Activated naive CD4-positive, alpha-beta T cell treated with anti-CD3 and anti-CD28 coated beads for 36 hours (primary cell): Measurements from ENCODE around the gene VPS52. TPM values are rescaled to one million over a fixed set of nuclear protein-coding genes. Genes with fewer than 3 reads are reported as not detected.
A peak's percentile ranks its signal among the peaks of the same experiment; 100 is the strongest.

Experiments
- CTCF ChIA-PET: fragments of 350-600 bp; sonication (Branson Sonifier 250); formaldehyde crosslinking; loops from one replicate; lab custom pipeline; 2021; ENCODE audit warnings: antibody characterized with exemption; lab: Charles Lee
- DNase-seq: peaks from one replicate; pipeline ENCODE4 v3.0.0-alpha.2; 2020
- H3K27ac Mint-ChIP-seq: one replicate; pipeline ENCODE4 v1.8.0; 2021; ENCODE audit warnings: mild to moderate bottlenecking, mixed read lengths
- H3K27me3 Mint-ChIP-seq: one replicate; pipeline ENCODE4 v1.8.0; 2021; ENCODE audit warnings: low read depth, mixed read lengths
- H3K36me3 Mint-ChIP-seq: one replicate; pipeline ENCODE4 v1.8.0; 2021; ENCODE audit warnings: low read depth, mixed read lengths
- H3K4me1 Mint-ChIP-seq: one replicate; pipeline ENCODE4 v1.8.0; 2021; ENCODE audit warnings: low read depth, mixed read lengths
- H3K4me3 Mint-ChIP-seq: one replicate; pipeline ENCODE4 v1.8.0; 2021; ENCODE audit warnings: mild to moderate bottlenecking, moderate library complexity, mixed read lengths
- H3K9me3 Mint-ChIP-seq: one replicate; pipeline ENCODE4 v1.8.0; 2021; ENCODE audit warnings: mixed read lengths
- intact Hi-C: fragments of 100-400 bp; cut with micrococcal nuclease; formaldehyde crosslinking; loops from one replicate; pipeline ENCODE4 v1.15.1; 2023
- total RNA-seq, 2 experiments: library from RNA; stranded (reverse); gene quantifications; one replicate each; pipeline ENCODE4 v1.2.3, GENCODE V29; 2021

Gene VPS52
- total RNA-seq, 2 experiments from 2014 or later = 30.3 to 31.0 TPM

- H3K36me3 Mint-ChIP-seq = peaks cover 21% of the 10 kb centered on the region
- intact Hi-C loops = no loop called here
- H3K27ac Mint-ChIP-seq = no peak overlapping the region
- CTCF ChIA-PET = interaction anchor here (0.7 to 1.4 kb wide), 2 partner anchors 36 to 1065 kb away, joined by 4 to 5 read pairs; no protein-coding TSS in a partner anchor
- no peaks in the 10 kb centered on the region for H3K9me3 Mint-ChIP-seq
- peaks cover 34% of the 10 kb centered on the region for H3K4me1 Mint-ChIP-seq
- no peak overlapping the region for H3K4me3 Mint-ChIP-seq
- H3K27me3 Mint-ChIP-seq = peaks cover 20% of the 10 kb centered on the region
- DNase-seq = no peak
Measured at GRCh38 chr6:33211666-33212422, 59.8 kb downstream of the VPS52 start.

DNA sequence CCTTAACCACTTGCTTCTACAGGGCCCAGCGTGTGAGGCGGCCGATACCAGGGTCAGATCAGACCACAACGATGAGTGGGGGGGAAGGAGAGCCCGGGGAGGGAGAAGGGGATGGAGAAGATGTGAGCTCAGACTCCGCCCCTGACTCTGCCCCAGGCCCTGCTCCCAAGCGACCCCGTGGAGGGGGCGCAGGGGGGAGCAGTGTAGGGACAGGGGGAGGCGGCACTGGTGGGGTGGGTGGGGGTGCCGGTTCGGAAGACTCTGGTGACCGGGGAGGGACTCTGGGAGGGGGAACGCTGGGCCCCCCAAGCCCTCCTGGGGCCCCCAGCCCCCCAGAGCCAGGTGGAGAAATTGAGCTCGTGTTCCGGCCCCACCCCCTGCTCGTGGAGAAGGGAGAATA is 60.5 kb downstream of the VPS52 start:
- CTCF ChIA-PET = no interaction called here
- DNase-seq = no peak
- Mint-ChIP-seq H3K9me3 (no peaks in the 10 kb centered on the region), H3K27ac (no peak overlapping the region), H3K4me1 (peaks cover 41% of the 10 kb centered on the region), H3K27me3 (peaks cover 20% of the 10 kb centered on the region), H3K4me3 (no peak overlapping the region), H3K36me3 (peaks cover 21% of the 10 kb centered on the region)
- intact Hi-C loops = no loop called here

- Mint-ChIP-seq H3K36me3 (peaks cover 21% of the 10 kb centered on the region), H3K4me3 (peak overlapping the region; percentile 90), H3K27ac (no peak overlapping the region), H3K4me1 (peaks cover 53% of the 10 kb centered on the region), H3K27me3 (peaks cover 20% of the 10 kb centered on the region), H3K9me3 (no peaks in the 10 kb centered on the region)
- DNase-seq = no peak
- intact Hi-C loops = loop anchor here (5.0 to 10.0 kb wide), 4 partner anchors 182 to 1015 kb away; partner anchors contain the start of genes GPSM3, KIFC1, PBX2 and PSMB8
- CTCF ChIA-PET = interaction anchor here (2.6 kb wide), 1 partner anchor 38 kb away, joined by 13 read pairs; no protein-coding TSS in a partner anchor
Measured at GRCh38 chr6:33209856-33210255, 61.8 kb downstream of the VPS52 start.

GRCh38 chr6:33208091-33208967 is 63.3 kb downstream of the VPS52 start, which contains the start of gene RING1:
RING1 (plus strand) TSS chr6:33208500; CDS start chr6:33208823, 323 bp downstream.
- CTCF ChIA-PET = interaction anchor here (0.6 to 2.6 kb wide), 8 partner anchors 10 to 223 kb away, joined by 3 to 13 read pairs (median 3); no protein-coding TSS in a partner anchor
- Mint-ChIP-seq H3K4me1 (peaks cover 55% of the 10 kb centered on the region), H3K9me3 (no peaks in the 10 kb centered on the region), H3K27ac (peak within 1 kb of the TSS; percentile 92), H3K36me3 (peaks cover 27% of the 10 kb centered on the region), H3K27me3 (peaks cover 8% of the 10 kb centered on the region), H3K4me3 (peak within 1 kb of the TSS; percentile 90)
- intact Hi-C loops = loop anchor here (5.0 to 10.0 kb wide), 4 partner anchors 184 to 1014 kb away; partner anchors contain the start of genes GPSM3, KIFC1, PBX2 and PSMB8
- peak; percentile 87 for DNase-seq

GRCh38 chr6:33207552-33208090 is 64.1 kb downstream of the VPS52 start:
- CTCF ChIA-PET = interaction anchor here (2.6 kb wide), 1 partner anchor 40 kb away, joined by 13 read pairs; no protein-coding TSS in a partner anchor
- Mint-ChIP-seq H3K4me1 (peaks cover 55% of the 10 kb centered on the region), H3K27ac (peak overlapping the region; percentile 92), H3K4me3 (peak overlapping the region; percentile 90), H3K36me3 (peaks cover 33% of the 10 kb centered on the region), H3K9me3 (no peaks in the 10 kb centered on the region), H3K27me3 (peaks cover under 1% of the 10 kb centered on the region)
- DNase-seq = no peak
- intact Hi-C loops = loop anchor here (5.0 to 10.0 kb wide), 4 partner anchors 185 to 1013 kb away; partner anchors contain the start of genes GPSM3, KIFC1, PBX2 and PSMB8

DNA sequence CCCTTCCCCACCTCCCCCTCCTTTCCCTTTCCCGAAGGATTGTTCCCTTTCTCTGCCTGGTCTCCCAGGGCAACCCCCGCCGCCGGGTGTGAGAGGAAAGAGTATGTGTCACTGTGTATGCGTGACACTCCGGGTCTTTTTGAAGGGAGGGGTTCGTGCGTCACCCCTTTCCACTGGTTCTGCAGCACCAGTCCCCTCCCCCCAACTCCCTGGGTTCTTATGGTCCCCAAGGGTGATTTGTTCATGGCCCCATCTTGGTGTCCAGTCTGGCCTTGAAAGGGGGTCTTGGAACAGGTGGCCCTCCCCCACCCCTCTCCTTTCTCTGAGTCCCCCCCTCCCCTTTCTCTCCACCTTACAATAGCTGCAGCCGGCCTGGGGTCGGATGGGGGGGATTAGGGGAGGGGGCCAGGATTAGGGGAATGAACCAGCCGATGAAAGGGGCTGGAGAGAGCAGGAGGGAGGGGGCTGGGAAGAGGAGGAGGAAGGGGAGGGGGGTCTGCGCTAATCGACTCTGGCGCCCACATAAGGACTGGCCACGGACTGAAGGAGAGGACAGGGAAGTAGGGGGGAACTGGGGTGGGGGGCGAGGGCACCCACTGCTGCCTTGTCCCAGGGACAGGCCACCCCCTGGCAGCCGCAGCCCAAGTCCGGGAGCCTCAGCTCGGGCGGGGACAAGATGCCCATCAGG is 64.7 kb downstream of the VPS52 start:
- DNase-seq = no peak
- no peaks in the 10 kb centered on the region for H3K9me3 Mint-ChIP-seq
- no peak overlapping the region for H3K27ac Mint-ChIP-seq
- H3K4me3 Mint-ChIP-seq = peak overlapping the region; percentile 90
- intact Hi-C loops = loop anchor here (1.0 to 10.0 kb wide), 5 partner anchors 65 to 1012 kb away; partner anchors contain the start of genes GPSM3, KIFC1, PBX2 and PSMB8
- no peaks in the 10 kb centered on the region for H3K27me3 Mint-ChIP-seq
- H3K4me1 Mint-ChIP-seq = peaks cover 59% of the 10 kb centered on the region
- CTCF ChIA-PET = no interaction called here
- H3K36me3 Mint-ChIP-seq = peaks cover 35% of the 10 kb centered on the region

GRCh38 chr6:33206027-33206863 is 65.4 kb downstream of the VPS52 start:
- intact Hi-C loops = loop anchor here (1.0 to 10.0 kb wide), 5 partner anchors 66 to 1011 kb away; partner anchors contain the start of genes GPSM3, KIFC1, PBX2 and PSMB8
- no peaks in the 10 kb centered on the region for H3K9me3 Mint-ChIP-seq
- no peak for DNase-seq
- H3K4me3 Mint-ChIP-seq = peak overlapping the region; percentile 85
- peak overlapping the region; percentile 90 for H3K27ac Mint-ChIP-seq
- H3K4me1 Mint-ChIP-seq = peaks cover 65% of the 10 kb centered on the region
- no peaks in the 10 kb centered on the region for H3K27me3 Mint-ChIP-seq
- CTCF ChIA-PET = interaction anchor here (1.0 kb wide), 1 partner anchor 9 kb away, joined by 4 read pairs; no protein-coding TSS in a partner anchor
- peaks cover 38% of the 10 kb centered on the region for H3K36me3 Mint-ChIP-seq

DNA sequence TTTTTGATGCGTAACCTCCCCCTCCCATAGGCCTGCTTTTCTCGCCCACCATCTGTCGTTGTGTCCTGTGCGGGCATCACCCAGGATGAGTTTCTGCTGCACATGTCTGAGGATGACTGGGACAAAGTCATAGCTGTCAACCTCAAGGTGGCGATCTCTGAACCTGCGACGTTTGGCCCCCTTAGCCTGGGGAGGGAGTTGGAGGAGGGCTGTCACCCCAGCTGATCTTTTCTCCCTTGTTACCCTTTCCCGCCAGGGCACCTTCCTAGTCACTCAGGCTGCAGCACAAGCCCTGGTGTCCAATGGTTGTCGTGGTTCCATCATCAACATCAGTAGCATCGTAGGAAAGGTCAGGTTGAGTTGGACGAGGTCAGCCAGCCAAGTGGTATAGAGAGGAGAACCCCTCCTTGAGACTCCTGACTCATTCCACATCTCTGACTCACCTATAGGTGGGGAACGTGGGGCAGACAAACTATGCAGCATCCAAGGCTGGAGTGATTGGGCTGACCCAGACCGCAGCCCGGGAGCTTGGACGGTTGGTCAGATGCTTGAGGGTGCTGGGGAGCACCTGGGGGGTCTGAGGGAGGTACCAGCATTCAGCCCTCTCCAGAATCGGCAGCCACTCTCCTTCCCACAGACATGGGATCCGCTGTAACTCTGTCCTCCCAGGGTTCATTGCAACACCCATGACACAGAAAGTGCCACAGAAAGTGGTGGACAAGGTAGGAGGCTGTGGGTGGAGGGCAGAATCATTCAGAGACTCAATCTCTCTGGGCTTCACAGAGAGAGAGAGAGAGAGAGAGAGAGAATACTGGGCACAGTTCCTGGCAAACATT is 66.3 kb downstream of the VPS52 start:
- Mint-ChIP-seq H3K9me3 (no peaks in the 10 kb centered on the region), H3K4me3 (peak overlapping the region; percentile 85), H3K4me1 (peaks cover 68% of the 10 kb centered on the region), H3K27me3 (no peaks in the 10 kb centered on the region), H3K36me3 (peaks cover 36% of the 10 kb centered on the region), H3K27ac (peak overlapping the region; percentile 90)
- CTCF ChIA-PET = interaction anchor here (0.6 to 1.6 kb wide), 3 partner anchors 8 to 106 kb away, joined by 3 to 9 read pairs (median 4); no protein-coding TSS in a partner anchor
- peak; percentile 71 for DNase-seq
- intact Hi-C loops = loop anchor here (1.0 to 10.0 kb wide), 7 partner anchors 37 to 1011 kb away; partner anchors contain the start of genes GPSM3, KIFC1, PBX2 and PSMB8

DNA sequence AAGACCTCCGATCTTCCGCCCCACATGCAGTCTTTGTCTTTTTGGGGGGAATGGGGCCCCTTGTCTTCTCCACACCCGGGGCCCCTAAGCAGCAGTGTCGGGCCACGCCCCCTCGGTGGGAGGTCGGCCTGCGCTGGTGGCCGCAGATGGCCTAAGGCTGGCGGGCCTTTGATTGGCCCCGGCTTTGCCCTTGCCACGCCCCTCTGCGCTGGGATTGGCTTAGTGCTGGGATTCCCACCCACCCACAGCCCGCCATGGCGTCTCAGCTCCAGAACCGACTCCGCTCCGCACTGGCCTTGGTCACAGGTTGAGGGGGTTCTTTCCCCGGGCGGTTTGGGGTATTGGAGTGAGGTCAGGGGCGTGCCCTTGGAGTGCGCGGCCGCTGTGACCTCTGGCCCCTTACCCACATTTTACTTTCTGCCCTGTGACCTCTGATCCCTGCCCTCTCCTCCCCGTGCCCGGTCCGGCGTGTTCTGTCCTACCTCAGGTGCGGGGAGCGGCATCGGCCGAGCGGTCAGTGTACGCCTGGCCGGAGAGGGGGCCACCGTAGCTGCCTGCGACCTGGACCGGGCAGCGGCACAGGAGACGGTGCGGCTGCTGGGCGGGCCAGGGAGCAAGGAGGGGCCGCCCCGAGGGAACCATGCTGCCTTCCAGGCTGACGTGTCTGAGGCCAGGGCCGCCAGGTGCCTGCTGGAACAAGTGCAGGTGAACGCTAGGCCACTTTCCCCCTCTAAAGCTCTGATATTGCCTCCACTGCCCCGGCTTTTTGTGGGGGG is 67.1 kb downstream of the VPS52 start, which contains the start of gene HSD17B8:
Gene HSD17B8 (plus strand): TSS at position 241 of the 776 bp plus-strand sequence. CDS start 14 bp downstream, at position 255.
- Mint-ChIP-seq H3K27me3 (no peaks in the 10 kb centered on the region), H3K36me3 (peaks cover 31% of the 10 kb centered on the region), H3K4me1 (peaks cover 66% of the 10 kb centered on the region), H3K9me3 (no peaks in the 10 kb centered on the region), H3K27ac (peak within 1 kb of the TSS; percentile 90), H3K4me3 (peak within 1 kb of the TSS; percentile 85)
- peak; percentile 94 for DNase-seq
- intact Hi-C loops = loop anchor here (1.0 to 10.0 kb wide), 6 partner anchors 38 to 1010 kb away; partner anchors contain the start of genes GPSM3, KIFC1, PBX2 and PSMB8
- CTCF ChIA-PET = interaction anchor here (1.6 kb wide), 1 partner anchor 44 kb away, joined by 9 read pairs; no protein-coding TSS in a partner anchor
